Body of pancreas (tissue), 4 donors: ENCODE data around the gene RASA2.

Experiments used
- POLR2A ChIP-seq, 3 donors: fragments of 450-650 bp; IDR thresholded peaks; one replicate each; pipeline ENCODE4 v1.6.1; 2016; ENCODE audit warnings: antibody characterized with exemption in 3 of 3, mild to moderate bottlenecking in 2 of 3
- TF ChIP-seq, protein P1 (sequence below), 7 experiments: fragments of 450-650 bp in 4 of 7; fragments of 200-600 bp in 3 of 7; sonication (generic) in 3 of 7; IDR thresholded peaks; one replicate each; pipeline ENCODE4 v1.5.1; 2016 to 2019; ENCODE audit warnings: antibody characterized with exemption in 7 of 7

- TF ChIP-seq POLR2A (IDR thresholded peaks at IDR 0.05), result no peak
- TF ChIP-seq, protein P1, sequence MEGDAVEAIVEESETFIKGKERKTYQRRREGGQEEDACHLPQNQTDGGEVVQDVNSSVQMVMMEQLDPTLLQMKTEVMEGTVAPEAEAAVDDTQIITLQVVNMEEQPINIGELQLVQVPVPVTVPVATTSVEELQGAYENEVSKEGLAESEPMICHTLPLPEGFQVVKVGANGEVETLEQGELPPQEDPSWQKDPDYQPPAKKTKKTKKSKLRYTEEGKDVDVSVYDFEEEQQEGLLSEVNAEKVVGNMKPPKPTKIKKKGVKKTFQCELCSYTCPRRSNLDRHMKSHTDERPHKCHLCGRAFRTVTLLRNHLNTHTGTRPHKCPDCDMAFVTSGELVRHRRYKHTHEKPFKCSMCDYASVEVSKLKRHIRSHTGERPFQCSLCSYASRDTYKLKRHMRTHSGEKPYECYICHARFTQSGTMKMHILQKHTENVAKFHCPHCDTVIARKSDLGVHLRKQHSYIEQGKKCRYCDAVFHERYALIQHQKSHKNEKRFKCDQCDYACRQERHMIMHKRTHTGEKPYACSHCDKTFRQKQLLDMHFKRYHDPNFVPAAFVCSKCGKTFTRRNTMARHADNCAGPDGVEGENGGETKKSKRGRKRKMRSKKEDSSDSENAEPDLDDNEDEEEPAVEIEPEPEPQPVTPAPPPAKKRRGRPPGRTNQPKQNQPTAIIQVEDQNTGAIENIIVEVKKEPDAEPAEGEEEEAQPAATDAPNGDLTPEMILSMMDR (IDR thresholded peaks at IDR 0.05), result no peak
Observed at GRCh38 chr3:141643796-141644195, 157.0 kb downstream of the RASA2 start.
